ENCODE measurements around the gene MAGI1. TPM values are rescaled to one million over a fixed set of nuclear protein-coding genes. Genes with fewer than 3 reads are reported as not detected.

The MAGI1 gene
- total RNA-seq, 2 experiments from 2014 or later: 0.04 TPM; not detected in 1

- no peaks in the 10 kb centered on the region for H3K4me1 Mint-ChIP-seq
These were observed 349.3 kb downstream of the MAGI1 start for GRCh38 chr3:65689436-65689835.

DNA sequence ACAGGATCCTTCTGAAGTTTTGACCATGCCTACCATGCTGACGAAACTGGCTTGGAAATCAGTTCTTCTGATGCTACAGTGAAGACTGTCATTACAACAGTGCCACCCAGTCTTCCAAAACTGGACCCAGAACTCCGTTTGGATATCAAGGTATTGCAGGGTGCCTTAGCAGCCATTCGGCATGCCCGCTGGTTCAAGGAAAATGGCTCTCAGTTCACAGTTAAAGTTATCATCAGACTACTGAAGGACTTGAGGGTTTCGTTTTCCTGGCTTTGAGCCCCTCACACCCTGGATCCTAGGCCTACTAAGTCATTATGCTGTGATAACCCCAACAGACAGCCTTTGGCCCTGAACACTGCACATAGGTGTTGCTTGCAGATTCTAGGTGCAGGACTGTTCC is 351.0 kb downstream of the MAGI1 start:
- Mint-ChIP-seq H3K36me3 (ENCODE audit: low read depth) (no peaks in the 10 kb centered on the region), H3K4me3 (no peak overlapping the region), H3K27ac (no peak overlapping the region), H3K27me3 (no peaks in the 10 kb centered on the region), H3K9me3 (no peaks in the 10 kb centered on the region), H3K4me1 (no peaks in the 10 kb centered on the region)
- CTCF ChIA-PET: no interaction called here
- no peak for DNase-seq
- POLR2A ChIA-PET: no interaction called here

More at GRCh38 chr3:65689436-65689835, 349.3 kb downstream of the MAGI1 start:
- Mint-ChIP-seq H3K27me3 (no peaks in the 10 kb centered on the region), H3K27ac (no peak overlapping the region), H3K9me3 (no peaks in the 10 kb centered on the region), H3K4me3 (no peak overlapping the region), H3K36me3 (ENCODE audit: low read depth) (no peaks in the 10 kb centered on the region)
- ChIA-PET POLR2A (no interaction called here), CTCF (no interaction called here)
- no peak for DNase-seq

DNA sequence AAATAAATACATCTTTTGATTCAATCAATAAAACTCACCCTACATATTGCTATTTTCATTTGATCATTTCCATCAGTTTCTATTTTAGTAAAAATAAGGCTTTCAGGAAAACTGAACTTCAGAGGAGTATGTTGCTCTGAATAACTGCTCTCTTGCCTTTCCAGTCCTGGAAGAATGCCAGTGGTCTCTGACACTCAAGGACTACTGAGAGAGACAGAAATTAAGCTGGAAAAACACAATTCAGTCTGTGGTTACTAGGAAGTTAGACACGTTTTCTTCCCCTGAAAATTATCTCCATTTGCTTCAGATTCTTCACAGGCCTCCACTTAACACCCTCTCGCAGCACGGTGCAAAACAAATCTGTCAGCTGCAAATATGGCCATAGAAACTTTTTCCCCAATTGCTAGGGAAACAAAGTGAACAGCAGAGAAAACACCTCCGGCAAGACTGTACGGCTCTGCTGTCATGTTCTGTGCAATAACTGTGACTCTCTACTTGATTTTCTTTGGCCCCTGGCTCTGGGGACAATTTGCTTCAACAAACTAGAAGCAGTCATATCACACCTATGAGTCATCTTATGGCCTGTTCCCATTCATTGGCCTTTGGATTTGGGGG is 353.0 kb downstream of the MAGI1 start:
- no peak overlapping the region for H3K4me3 Mint-ChIP-seq
- H3K27me3 Mint-ChIP-seq: no peaks in the 10 kb centered on the region
- H3K9me3 Mint-ChIP-seq: no peaks in the 10 kb centered on the region
- H3K36me3 Mint-ChIP-seq (ENCODE audit: low read depth): no peaks in the 10 kb centered on the region
- no peak overlapping the region for H3K27ac Mint-ChIP-seq
- no peak for DNase-seq
- CTCF ChIA-PET: no interaction called here
- no peaks in the 10 kb centered on the region for H3K4me1 Mint-ChIP-seq
- POLR2A ChIA-PET: no interaction called here

- ChIA-PET CTCF (no interaction called here), POLR2A (no interaction called here)
- Mint-ChIP-seq H3K36me3 (ENCODE audit: low read depth) (no peaks in the 10 kb centered on the region), H3K4me1 (no peaks in the 10 kb centered on the region), H3K27me3 (no peaks in the 10 kb centered on the region), H3K27ac (no peak overlapping the region), H3K4me3 (no peak overlapping the region), H3K9me3 (no peaks in the 10 kb centered on the region)
- DNase-seq: no peak
These were observed 360.2 kb downstream of the MAGI1 start for GRCh38 chr3:65678516-65678915.

GRCh38 chr3:65677486-65678010 is 361.2 kb downstream of the MAGI1 start:
- ChIA-PET CTCF (no interaction called here), POLR2A (no interaction called here)
- no peaks in the 10 kb centered on the region for H3K4me1 Mint-ChIP-seq
- H3K36me3 Mint-ChIP-seq (ENCODE audit: low read depth): no peaks in the 10 kb centered on the region
- DNase-seq: no peak
- H3K9me3 Mint-ChIP-seq: no peaks in the 10 kb centered on the region
- H3K27ac Mint-ChIP-seq: no peak overlapping the region
- no peak overlapping the region for H3K4me3 Mint-ChIP-seq
- no peaks in the 10 kb centered on the region for H3K27me3 Mint-ChIP-seq

GRCh38 chr3:65676580-65676979 is 362.1 kb downstream of the MAGI1 start:
- no peak overlapping the region for H3K4me3 Mint-ChIP-seq
- no peaks in the 10 kb centered on the region for H3K9me3 Mint-ChIP-seq
- DNase-seq: no peak
- no peaks in the 10 kb centered on the region for H3K27me3 Mint-ChIP-seq
- CTCF ChIA-PET: interaction anchor here (0.6 kb wide), 1 partner anchor 398 kb away, joined by 3 read pairs; no protein-coding TSS in a partner anchor
- no peaks in the 10 kb centered on the region for H3K4me1 Mint-ChIP-seq
- H3K36me3 Mint-ChIP-seq (ENCODE audit: low read depth): no peaks in the 10 kb centered on the region
- POLR2A ChIA-PET: no interaction called here
- H3K27ac Mint-ChIP-seq: no peak overlapping the region

- H3K36me3 Mint-ChIP-seq (ENCODE audit: low read depth): no peaks in the 10 kb centered on the region
- ChIA-PET POLR2A (no interaction called here), CTCF (no interaction called here)
- no peaks in the 10 kb centered on the region for H3K4me1 Mint-ChIP-seq
- H3K9me3 Mint-ChIP-seq: no peaks in the 10 kb centered on the region
- H3K4me3 Mint-ChIP-seq: no peak overlapping the region
- H3K27ac Mint-ChIP-seq: no peak overlapping the region
- H3K27me3 Mint-ChIP-seq: no peaks in the 10 kb centered on the region
- DNase-seq: no peak
These were observed 363.7 kb downstream of the MAGI1 start for GRCh38 chr3:65675011-65675410.

GRCh38 chr3:65674226-65674625 is 364.5 kb downstream of the MAGI1 start:
- CTCF ChIA-PET: no interaction called here
- no peaks in the 10 kb centered on the region for H3K36me3 Mint-ChIP-seq (ENCODE audit: low read depth)

DNA sequence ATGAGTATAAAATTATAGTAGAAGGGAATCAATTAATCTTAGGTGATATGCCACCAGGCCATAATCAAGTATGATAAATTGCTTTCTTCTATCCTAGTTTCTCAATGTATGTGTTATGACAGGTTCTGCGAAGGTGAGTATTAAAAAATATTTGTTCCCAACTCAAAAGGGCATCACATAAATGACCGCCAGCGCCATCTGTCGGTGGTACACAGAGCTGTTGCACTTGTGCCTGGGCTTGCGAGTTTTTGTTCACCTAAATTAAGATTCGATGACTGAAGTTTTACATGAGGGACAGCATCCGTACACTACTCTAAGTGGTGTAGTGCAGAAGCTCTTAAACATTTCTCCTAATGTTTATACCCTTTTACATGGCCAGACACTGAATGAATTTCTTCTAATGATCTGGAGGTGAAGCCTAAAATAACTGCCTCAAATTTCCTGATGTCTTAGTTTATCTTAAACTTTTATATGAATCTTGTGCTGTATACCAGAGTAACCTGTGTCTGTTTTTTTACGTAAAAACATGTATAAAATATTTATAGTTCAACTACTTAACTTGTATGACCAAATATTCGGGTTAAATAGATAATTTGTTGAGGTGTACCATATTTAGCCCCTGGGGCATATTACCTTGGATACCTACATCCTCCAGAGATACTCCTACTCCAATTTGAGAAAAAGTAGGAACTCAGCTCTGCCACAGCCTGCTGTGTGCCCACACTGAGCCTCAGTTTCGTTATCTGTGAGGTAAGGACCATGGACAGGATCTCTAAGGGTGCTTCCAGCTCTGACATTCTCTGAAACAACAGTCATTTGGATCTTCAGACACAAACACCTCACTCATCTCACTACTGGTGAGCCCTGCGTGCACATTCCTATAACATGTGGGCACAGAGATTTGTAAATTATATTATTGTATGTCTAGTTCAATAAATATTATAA is 365.6 kb downstream of the MAGI1 start:
- no peaks in the 10 kb centered on the region for H3K4me1 Mint-ChIP-seq
- CTCF ChIA-PET: no interaction called here
- POLR2A ChIA-PET: no interaction called here
- no peaks in the 10 kb centered on the region for H3K27me3 Mint-ChIP-seq
- H3K36me3 Mint-ChIP-seq (ENCODE audit: low read depth): no peaks in the 10 kb centered on the region
- peak; percentile 19 for DNase-seq
- H3K9me3 Mint-ChIP-seq: no peaks in the 10 kb centered on the region
- H3K27ac Mint-ChIP-seq: no peak overlapping the region
- H3K4me3 Mint-ChIP-seq: no peak overlapping the region

More at GRCh38 chr3:65674226-65674625, 364.5 kb downstream of the MAGI1 start:
- H3K27ac Mint-ChIP-seq: no peak overlapping the region
- H3K27me3 Mint-ChIP-seq: no peaks in the 10 kb centered on the region
- POLR2A ChIA-PET: no interaction called here
- no peaks in the 10 kb centered on the region for H3K9me3 Mint-ChIP-seq
- DNase-seq: no peak
- no peaks in the 10 kb centered on the region for H3K4me1 Mint-ChIP-seq
- H3K4me3 Mint-ChIP-seq: no peak overlapping the region

- H3K9me3 Mint-ChIP-seq: no peaks in the 10 kb centered on the region
- no peaks in the 10 kb centered on the region for H3K4me1 Mint-ChIP-seq
- no peaks in the 10 kb centered on the region for H3K27me3 Mint-ChIP-seq
- H3K4me3 Mint-ChIP-seq: no peak overlapping the region
- no peak for DNase-seq
- ChIA-PET POLR2A (no interaction called here), CTCF (no interaction called here)
- no peak overlapping the region for H3K27ac Mint-ChIP-seq
- H3K36me3 Mint-ChIP-seq (ENCODE audit: low read depth): no peaks in the 10 kb centered on the region
These were observed 366.7 kb downstream of the MAGI1 start for GRCh38 chr3:65672061-65672460.

GRCh38 chr3:65671004-65671403 is 367.7 kb downstream of the MAGI1 start:
- no peak for DNase-seq
- Mint-ChIP-seq H3K4me1 (no peaks in the 10 kb centered on the region), H3K27ac (no peak overlapping the region), H3K36me3 (ENCODE audit: low read depth) (no peaks in the 10 kb centered on the region), H3K4me3 (no peak overlapping the region), H3K9me3 (no peaks in the 10 kb centered on the region), H3K27me3 (no peaks in the 10 kb centered on the region)
- POLR2A ChIA-PET: no interaction called here
- CTCF ChIA-PET: no interaction called here

GRCh38 chr3:65669163-65669875 is 369.4 kb downstream of the MAGI1 start:
- CTCF ChIA-PET: no interaction called here
- Mint-ChIP-seq H3K27me3 (no peaks in the 10 kb centered on the region), H3K4me3 (no peak overlapping the region), H3K27ac (no peak overlapping the region), H3K36me3 (ENCODE audit: low read depth) (no peaks in the 10 kb centered on the region), H3K4me1 (no peaks in the 10 kb centered on the region), H3K9me3 (no peaks in the 10 kb centered on the region)
- no peak for DNase-seq
- POLR2A ChIA-PET: no interaction called here

GRCh38 chr3:65667963-65668362 is 370.8 kb downstream of the MAGI1 start:
- Mint-ChIP-seq H3K9me3 (no peaks in the 10 kb centered on the region), H3K36me3 (ENCODE audit: low read depth) (no peaks in the 10 kb centered on the region), H3K27me3 (no peaks in the 10 kb centered on the region), H3K27ac (no peak overlapping the region), H3K4me1 (no peaks in the 10 kb centered on the region), H3K4me3 (no peak overlapping the region)
- ChIA-PET POLR2A (no interaction called here), CTCF (no interaction called here)
- no peak for DNase-seq

Data from activated CD4-positive, alpha-beta T cell treated with anti-CD3 and anti-CD28 coated beads, Interleukin-2, amount 10 ng/mL, durations not matched to agents 7 days and 5 days (primary cell).